Ovary (tissue), 9 donors: Measurements from ENCODE around the gene EMID1. TPM values are rescaled to one million over a fixed set of nuclear protein-coding genes. Genes with fewer than 3 reads are reported as not detected.

ENCODE experiments used
- DNase-seq, 5 donors: peaks; one replicate each; pipeline ENCODE4 v3.0.0-alpha.2; 2019 to 2020
- H3K27ac ChIP-seq, 2 donors: fragments of 200-600 bp; one replicate each; pipeline versions ENCODE4 v1.5.1 to v1.8.0; 2019 to 2022
- H3K27me3 ChIP-seq: fragments of 200-600 bp; one replicate; pipeline ENCODE4 v1.8.0; 2022
- H3K36me3 ChIP-seq: fragments of 200-600 bp; sonication (generic); one replicate; pipeline ENCODE4 v1.5.1; 2019
- H3K4me1 ChIP-seq: one replicate; pipeline ENCODE4 v1.8.1; 2013; ENCODE audit warnings: mild to moderate bottlenecking, moderate library complexity; ENCODE audit not compliant: insufficient read depth
- H3K4me3 ChIP-seq: fragments of 200-600 bp; sonication (generic); one replicate; pipeline ENCODE4 v1.5.1; 2017
- H3K9me3 ChIP-seq, 2 donors: fragments of 200-600 bp in 1 of 2; sonication (generic) in 1 of 2; one replicate each; pipeline versions ENCODE4 v1.5.1 to v1.8.1; 2013 to 2019; ENCODE audit warnings: mild to moderate bottlenecking in 1 of 2, moderate library complexity in 1 of 2
- CTCF ChIP-seq, 3 donors: fragments of 450-650 bp in 2 of 3; fragments of 200-600 bp in 1 of 3; IDR thresholded peaks; one replicate each; pipeline versions ENCODE4 v1.5.1 to v1.8.0; 2016 to 2022; ENCODE audit warnings: antibody characterized with exemption in 3 of 3, mild to moderate bottlenecking in 1 of 3
- EP300 ChIP-seq: sonication (generic); formaldehyde crosslinking; IDR thresholded peaks from one replicate; pipeline ENCODE4 v1.6.1; 2017; ENCODE audit warnings: antibody characterized with exemption
- POLR2A ChIP-seq: fragments of 450-650 bp; IDR thresholded peaks from one replicate; pipeline ENCODE4 v1.6.1; 2017; ENCODE audit warnings: antibody characterized with exemption, mild to moderate bottlenecking, moderate library complexity
- WGBS, 3 donors: extraction: QIAGEN DNeasy Blood & Tissue Kit in 1 of 3; methylation state at CpG; one replicate each; pipeline versions ENCODE4 v1.1.5 to v1.1.7; 2013 to 2017; 5-methylcytosine and 5-hydroxymethylcytosine counted together
- intact Hi-C, 4 donors: fragments of 100-400 bp; cut with DNase I; formaldehyde crosslinking; loops; one replicate each; pipeline versions ENCODE4 v1.11.0 to v1.15.1; 2022 to 2023
- polyA plus RNA-seq, 2 donors: library from polyadenylated mRNA; stranded (reverse); fragments of 200-250 nt in 1 of 2; fragments of 350-450 nt in 1 of 2; fragmentation: Illumina TruSeq in 1 of 2; extraction: RNeasy Lipid Tissue Mini Kit (QIAGEN cat#74804) in 1 of 2; gene quantifications; one replicate each; pipeline ENCODE4 v1.2.3, GENCODE V29; 2013 to 2014
- total RNA-seq, 7 donors: library from RNA; depleted of rRNA in 2 of 7; stranded (reverse); fragments of >200 nt in 2 of 7; fragmentation: NEBNext Ultra II Directional in 3 of 7; extraction: Animal tissue kit (Norgen Biotek cat#: 25700) in 3 of 7; gene quantifications; one replicate each; pipeline versions ENCODE4 v1.1.0 to v1.2.4, GENCODE V29; 2016 to 2023
- donor health status: DM: no; HTN: no; CAD: no; lungs with moderate emphysema.
- donor health status: DM: no; HTN: no; CAD: no.
- donor health status: Bipolar disorder and iron deficiency.
- donor health status: DM: yes; HTN: yes; CAD: no.
- donor health status: DM: no; HTN: no; CAD: no.
- donor health status: DM: yes; HTN: yes; CAD: no.

EMID1 gene
- total and polyA plus RNA-seq, 9 donors = 2.6 to 11.2 (median 8.6) TPM

- no peak for TF ChIP-seq CTCF (IDR thresholded peaks at IDR 0.05)
- TF ChIP-seq POLR2A = no peak
- no peak for TF ChIP-seq EP300
- H3K4me3 ChIP-seq = no peak overlapping the region
- intact Hi-C loops = no loop called here
- 95% methylated on average over 5 of the region's 5 CpGs for WGBS, 3 donors
- no peaks in the 10 kb centered on the region for H3K27me3 ChIP-seq
- H3K27ac ChIP-seq = no peak overlapping the region
- H3K36me3 ChIP-seq = no peaks in the 10 kb centered on the region
- DNase-seq = no peak
- no peaks in the 10 kb centered on the region for H3K9me3 ChIP-seq
- H3K4me1 ChIP-seq = no peaks in the 10 kb centered on the region
These were observed 1.5 kb downstream of the EMID1 start for GRCh38 chr22:29207243-29207550.

GRCh38 chr22:29207562-29208501, 2.1 kb downstream of the EMID1 start:
- no peak overlapping the region for H3K27ac ChIP-seq
- H3K36me3 ChIP-seq = no peaks in the 10 kb centered on the region
- H3K4me3 ChIP-seq = no peak overlapping the region
- TF ChIP-seq CTCF (IDR thresholded peaks at IDR 0.05) (no peak), POLR2A (no peak), EP300 (no peak)
- WGBS, 3 donors = 71 to 83% (median 73%) methylated on average over 11 of the region's 11 CpGs
- no peaks in the 10 kb centered on the region for H3K27me3 ChIP-seq
- no peaks in the 10 kb centered on the region for H3K9me3 ChIP-seq
- intact Hi-C loops = no loop called here
- H3K4me1 ChIP-seq = no peaks in the 10 kb centered on the region
- no peak for DNase-seq

- intact Hi-C loops = no loop called here
- Histone ChIP-seq H3K4me3 (no peak overlapping the region), H3K27me3 (no peaks in the 10 kb centered on the region), H3K4me1 (no peaks in the 10 kb centered on the region), H3K9me3 (no peaks in the 10 kb centered on the region), H3K27ac (no peak overlapping the region), H3K36me3 (no peaks in the 10 kb centered on the region)
- TF ChIP-seq EP300 (no peak), CTCF (IDR thresholded peaks at IDR 0.05) (no peak), POLR2A (no peak)
- 89 to 96% (median 90%) methylated on average over 4 of the region's 4 CpGs for WGBS, 3 donors
- no peak for DNase-seq
These were observed 2.8 kb downstream of the EMID1 start for GRCh38 chr22:29208502-29208862.

- Histone ChIP-seq H3K27ac (no peak overlapping the region), H3K27me3 (no peaks in the 10 kb centered on the region), H3K4me3 (no peak overlapping the region), H3K4me1 (no peaks in the 10 kb centered on the region), H3K36me3 (no peaks in the 10 kb centered on the region), H3K9me3 (no peaks in the 10 kb centered on the region)
- intact Hi-C loops = no loop called here
- TF ChIP-seq EP300 (no peak), CTCF (IDR thresholded peaks at IDR 0.05) (no peak), POLR2A (no peak)
- no peak for DNase-seq
- WGBS, 3 donors = 73 to 82% (median 80%) methylated on average over 17 of the region's 17 CpGs
These were observed 3.4 kb downstream of the EMID1 start for GRCh38 chr22:29208879-29209623.
